HUES64 (cell line): ENCODE data around the gene DGKD.
"Not testable (repeated sequence)": the region's sequence is repeated elsewhere in the genome, so short reads cannot be mapped to it uniquely, and the experiment has no call there.

Experiments
- H3K27ac ChIP-seq: 2 replicates; pipeline ENCODE4 v1.7.0; 2013; ENCODE audit warnings: low read depth, low read length, inconsistent platforms
- H3K27me3 ChIP-seq: 2 replicates; pipeline ENCODE4 v1.6.1; 2013; ENCODE audit warnings: mild to moderate bottlenecking, low read length; ENCODE audit not compliant: insufficient read depth
- H3K36me3 ChIP-seq: 2 replicates; pipeline ENCODE4 v1.6.1; 2013; ENCODE audit warnings: mild to moderate bottlenecking, low read length; ENCODE audit not compliant: insufficient read depth
- H3K4me1 ChIP-seq: 2 replicates; pipeline ENCODE4 v1.6.1; 2013; ENCODE audit warnings: mild to moderate bottlenecking, low read length, moderate library complexity; ENCODE audit not compliant: insufficient read depth
- H3K4me3 ChIP-seq: 2 replicates; pipeline ENCODE4 v1.5.1; 2013; ENCODE audit warnings: mild to moderate bottlenecking, low read length, moderate library complexity
- H3K9ac ChIP-seq: 2 replicates; pipeline ENCODE4 v1.6.1; 2013; ENCODE audit warnings: mild to moderate bottlenecking, low read depth, low read length
- H3K9me3 ChIP-seq: 2 replicates; pipeline ENCODE4 v1.6.1; 2013; ENCODE audit warnings: low read depth, low read length; ENCODE audit not compliant: insufficient read depth
- WGBS: fragments of 150-250, 120-280 bp; methylation state at CpG from one replicate; pipeline ENCODE4 v1.1.7; 2013; ENCODE audit warnings: missing lambda C conversion rate; 5-methylcytosine and 5-hydroxymethylcytosine counted together

DGKD gene

DNA sequence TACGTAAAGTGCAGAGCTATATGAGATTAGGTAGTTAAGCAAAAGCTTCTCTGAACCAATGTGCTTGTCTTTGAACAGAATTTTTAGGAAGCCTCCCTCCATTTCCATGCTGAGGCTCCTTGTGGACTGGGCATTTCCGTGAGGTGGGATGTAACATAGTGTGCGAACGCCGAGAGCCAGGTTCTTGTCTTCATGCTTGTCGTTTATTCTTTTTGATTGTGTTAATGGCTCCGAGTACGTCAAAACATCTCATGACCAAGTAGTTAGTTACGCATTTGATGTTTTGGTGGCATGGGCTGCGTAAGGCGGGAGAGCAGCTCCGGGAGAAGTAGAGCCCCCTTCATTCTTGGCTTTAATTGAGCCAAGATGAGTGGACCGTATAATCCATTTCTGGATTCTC is 32.9 kb downstream of the DGKD start:
- Histone ChIP-seq H3K4me1 (peaks cover 2% of the 10 kb centered on the region; the same call in 1 of the 2 replicates), H3K36me3 (peaks cover 8% of the 10 kb centered on the region; the same call in 1 of the 2 replicates), H3K9ac (no peak overlapping the region), H3K9me3 (no peaks in the 10 kb centered on the region), H3K4me3 (no peak overlapping the region), H3K27ac (no peak overlapping the region), H3K27me3 (no peaks in the 10 kb centered on the region)
- WGBS: 95% methylated on average over 13 of the region's 13 CpGs

DNA sequence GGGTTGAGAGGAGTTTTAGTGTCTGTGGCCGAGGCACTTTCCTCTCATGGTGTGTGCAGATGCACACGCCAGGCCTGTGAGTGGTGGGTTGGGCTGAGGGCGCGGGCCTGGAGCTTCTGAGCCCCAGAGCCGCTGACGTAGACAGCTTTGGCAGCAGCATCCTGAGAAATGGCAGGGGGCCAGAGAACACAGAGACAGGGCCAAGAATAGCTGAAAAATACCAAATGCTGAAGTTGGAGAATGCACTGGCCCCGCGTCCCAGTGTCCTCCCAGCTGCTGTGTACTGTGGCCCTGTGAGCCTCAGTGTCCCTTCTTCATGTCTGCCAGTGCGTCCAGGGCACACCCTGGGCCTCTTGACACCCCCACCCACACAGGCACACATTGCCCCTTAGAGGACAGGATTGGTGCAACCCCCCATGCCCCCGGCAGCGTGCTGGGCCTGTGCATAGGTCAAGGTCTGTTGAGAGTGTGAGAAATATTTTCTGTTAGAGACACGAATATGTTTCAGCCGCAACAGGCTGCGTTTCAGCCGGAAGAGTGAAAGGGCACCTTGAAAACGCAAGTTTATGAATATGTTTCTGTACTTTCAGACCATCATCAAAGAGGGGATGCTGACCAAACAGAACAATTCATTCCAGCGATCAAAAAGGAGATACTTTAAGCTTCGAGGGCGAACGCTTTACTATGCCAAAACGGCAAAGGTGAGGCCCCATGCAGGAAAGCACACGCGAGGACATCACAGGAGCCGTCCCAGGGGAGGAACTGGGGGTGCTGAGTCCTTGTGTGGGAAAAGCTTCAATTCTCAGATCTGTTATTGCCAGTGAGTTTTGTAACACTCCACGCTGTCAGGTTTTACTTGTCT is 33.6 kb downstream of the DGKD start:
- Histone ChIP-seq H3K9me3 (no peaks in the 10 kb centered on the region), H3K36me3 (peaks cover 10% of the 10 kb centered on the region; the same call in 1 of the 2 replicates), H3K27me3 (no peaks in the 10 kb centered on the region), H3K4me3 (no peak overlapping the region), H3K9ac (no peak overlapping the region), H3K4me1 (peaks cover 2% of the 10 kb centered on the region; the same call in 1 of the 2 replicates), H3K27ac (no peak overlapping the region)
- WGBS: 92% methylated on average over 25 of the region's 25 CpGs

- Histone ChIP-seq H3K4me3 (no peak overlapping the region), H3K27me3 (no peaks in the 10 kb centered on the region), H3K36me3 (peaks cover 10% of the 10 kb centered on the region; the same call in 1 of the 2 replicates), H3K4me1 (peaks cover under 1% of the 10 kb centered on the region; the same call in 1 of the 2 replicates), H3K9ac (no peak overlapping the region), H3K27ac (no peak overlapping the region), H3K9me3 (no peaks in the 10 kb centered on the region)
- WGBS: 94% methylated on average over 8 of the region's 8 CpGs
Observed at GRCh38 chr2:233389601-233390125, 35.4 kb downstream of the DGKD start.

DNA sequence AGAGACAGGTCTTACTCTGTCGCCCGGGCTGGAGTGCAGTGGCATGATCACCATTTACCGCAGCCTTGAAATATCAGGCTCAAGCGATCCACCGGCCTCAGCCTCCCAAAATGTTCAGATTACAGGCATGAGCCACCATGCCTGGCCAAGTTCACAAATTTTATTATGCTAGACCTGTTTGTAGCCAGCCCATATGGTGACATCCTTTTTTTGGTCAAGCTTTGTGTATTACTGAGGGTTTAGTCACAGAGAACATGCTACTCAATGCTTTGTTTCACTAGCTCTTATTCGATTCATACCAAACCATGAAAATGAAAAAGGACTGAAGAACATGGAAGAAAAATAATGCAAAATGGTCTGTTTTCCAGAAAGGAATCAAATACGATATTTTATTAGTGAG is 41.4 kb downstream of the DGKD start:
- H3K9ac ChIP-seq: no peak overlapping the region
- H3K9me3 ChIP-seq: no peaks in the 10 kb centered on the region
- peaks cover 12% of the 10 kb centered on the region; the same call in 1 of the 2 replicates for H3K4me1 ChIP-seq
- 93% methylated on average over 7 of the region's 7 CpGs for WGBS
- peaks cover 10% of the 10 kb centered on the region; the same call in 1 of the 2 replicates for H3K36me3 ChIP-seq
- no peak overlapping the region for H3K4me3 ChIP-seq
- no peaks in the 10 kb centered on the region for H3K27me3 ChIP-seq
- H3K27ac ChIP-seq: no peak overlapping the region

- not testable (repeated sequence) for H3K9me3 ChIP-seq, H3K27me3 ChIP-seq, H3K36me3 ChIP-seq, H3K4me3 ChIP-seq, H3K27ac ChIP-seq, H3K9ac ChIP-seq
- 91% methylated on average over 12 of the region's 12 CpGs for WGBS
- H3K4me1 ChIP-seq: peaks cover 12% of the 10 kb centered on the region; the same call in 1 of the 2 replicates
Observed at GRCh38 chr2:233396726-233397665, 42.7 kb downstream of the DGKD start.

DNA sequence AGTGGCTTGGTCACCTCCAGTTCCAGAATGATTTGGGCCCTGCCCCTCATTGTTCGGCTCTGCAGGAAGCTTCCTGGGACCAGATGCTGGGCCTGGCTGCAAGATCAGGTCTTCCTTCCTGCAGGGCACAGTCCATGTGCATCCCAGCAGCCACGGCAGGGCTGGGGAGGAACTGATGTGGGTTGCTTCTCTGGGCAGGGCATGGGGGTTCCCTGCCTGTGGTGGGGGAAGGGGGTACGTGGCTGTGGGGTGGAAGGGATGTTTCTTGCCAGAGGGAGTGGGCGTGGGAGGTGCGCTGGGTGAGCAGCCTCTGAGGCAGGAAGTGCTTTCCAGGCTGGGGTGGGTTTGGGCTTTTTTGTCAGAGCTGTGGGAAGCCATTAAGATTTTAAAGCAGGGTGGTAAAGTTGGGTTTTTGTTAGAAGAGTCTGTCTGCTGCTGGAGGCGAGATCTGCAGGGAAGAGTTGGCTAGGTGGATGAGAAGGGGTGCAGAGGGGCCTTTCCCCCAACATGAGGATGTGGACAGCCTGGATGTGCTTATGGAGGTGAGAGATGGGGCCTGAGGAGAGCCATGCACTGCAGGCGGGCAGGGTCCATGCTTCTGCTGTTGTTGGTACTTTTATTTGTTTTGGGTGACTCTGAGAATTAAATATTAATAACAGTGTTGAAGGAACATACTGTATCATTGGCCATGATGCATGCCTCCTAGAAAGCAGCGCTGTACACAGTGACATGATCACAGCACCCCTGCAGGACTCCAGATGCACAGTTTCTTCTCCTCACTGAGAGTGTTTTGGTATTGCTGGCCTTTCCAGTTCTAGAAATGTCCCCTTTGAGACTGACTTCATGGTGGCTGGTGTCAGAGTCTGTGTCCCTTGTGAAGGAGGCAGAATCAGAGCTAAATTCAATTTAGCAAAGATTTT is 45.3 kb downstream of the DGKD start:
- H3K4me3 ChIP-seq: no peak overlapping the region
- H3K36me3 ChIP-seq: no peaks in the 10 kb centered on the region
- peaks cover 12% of the 10 kb centered on the region; the same call in 1 of the 2 replicates for H3K4me1 ChIP-seq

GRCh38 chr2:233400341-233400740 is 46.0 kb downstream of the DGKD start:
- H3K4me3 ChIP-seq: no peak overlapping the region
- 79% methylated on average over 4 of the region's 6 CpGs for WGBS
- H3K27me3 ChIP-seq: no peaks in the 10 kb centered on the region
- peaks cover 12% of the 10 kb centered on the region; the same call in 1 of the 2 replicates for H3K4me1 ChIP-seq
- no peaks in the 10 kb centered on the region for H3K36me3 ChIP-seq
- no peak overlapping the region for H3K27ac ChIP-seq
- H3K9me3 ChIP-seq: no peaks in the 10 kb centered on the region
- H3K9ac ChIP-seq: no peak overlapping the region

More for the DNA sequence above, 45.3 kb downstream of the DGKD start:
- 67% methylated on average over 8 of the region's 8 CpGs for WGBS
- no peaks in the 10 kb centered on the region for H3K27me3 ChIP-seq
- no peaks in the 10 kb centered on the region for H3K9me3 ChIP-seq
- H3K9ac ChIP-seq: peak overlapping the region; percentile 31; the same call in 1 of the 2 replicates
- H3K27ac ChIP-seq: no peak overlapping the region

- H3K4me3 ChIP-seq: no peak overlapping the region
- no peaks in the 10 kb centered on the region for H3K36me3 ChIP-seq
- no peak overlapping the region for H3K9ac ChIP-seq
- no peaks in the 10 kb centered on the region for H3K27me3 ChIP-seq
- no peak overlapping the region for H3K27ac ChIP-seq
- H3K9me3 ChIP-seq: no peaks in the 10 kb centered on the region
- WGBS: 96% methylated on average over 3 of the region's 3 CpGs
- H3K4me1 ChIP-seq: peaks cover 12% of the 10 kb centered on the region; the same call in 1 of the 2 replicates
Observed at GRCh38 chr2:233400961-233401360, 46.7 kb downstream of the DGKD start.

GRCh38 chr2:233402346-233402745 is 48.1 kb downstream of the DGKD start:
- Histone ChIP-seq H3K27ac (no peak overlapping the region), H3K4me3 (no peak overlapping the region)

DNA sequence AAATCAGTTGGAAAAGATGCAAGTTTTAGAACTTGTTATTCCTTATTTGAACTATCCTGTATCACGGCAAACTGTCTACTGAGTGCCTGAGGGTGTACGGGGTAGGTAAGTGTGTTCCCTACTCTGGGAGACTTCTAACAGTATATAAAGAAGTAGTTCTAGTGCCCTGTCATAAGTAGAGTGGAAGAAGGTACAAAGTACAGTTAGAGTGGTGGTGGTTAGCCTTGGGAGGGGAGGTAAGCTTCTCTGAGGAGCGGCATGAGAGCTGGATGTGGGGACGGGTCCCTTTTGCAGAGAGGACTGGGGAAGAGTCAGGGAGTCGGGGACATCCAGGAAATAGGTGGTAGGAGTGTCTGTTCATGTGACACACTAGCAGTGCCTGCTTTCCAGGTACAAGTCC is 48.5 kb downstream of the DGKD start:
- 89% methylated on average over 5 of the region's 5 CpGs for WGBS
- H3K27me3 ChIP-seq: no peaks in the 10 kb centered on the region
- H3K36me3 ChIP-seq: no peaks in the 10 kb centered on the region
- peaks cover 12% of the 10 kb centered on the region; the same call in 1 of the 2 replicates for H3K4me1 ChIP-seq
- H3K27ac ChIP-seq: no peak overlapping the region
- no peak overlapping the region for H3K4me3 ChIP-seq
- no peaks in the 10 kb centered on the region for H3K9me3 ChIP-seq
- no peak overlapping the region for H3K9ac ChIP-seq

More at GRCh38 chr2:233402346-233402745, 48.1 kb downstream of the DGKD start:
- peaks cover 12% of the 10 kb centered on the region; the same call in 1 of the 2 replicates for H3K4me1 ChIP-seq
- H3K9me3 ChIP-seq: no peaks in the 10 kb centered on the region
- H3K9ac ChIP-seq: no peak overlapping the region
- 93% methylated on average over 5 of the region's 5 CpGs for WGBS
- H3K27me3 ChIP-seq: no peaks in the 10 kb centered on the region
- H3K36me3 ChIP-seq: no peaks in the 10 kb centered on the region
